T-helper 2 cell treated with Interferon-gamma antibody and Interleukin-4, amounts not matched to agents 5 μg/mL and 100 μg/mL, for 36 hours (primary cell): ENCODE results near the gene DISP3.

ENCODE experiments used
- DNase-seq: peaks from one replicate; pipeline ENCODE4 v3.0.0; 2021; ENCODE audit warnings: low spot score
- H3K27ac Mint-ChIP-seq: one replicate; pipeline ENCODE4 v1.8.0; 2021; ENCODE audit warnings: mild to moderate bottlenecking, mixed read lengths
- H3K27me3 Mint-ChIP-seq: one replicate; pipeline ENCODE4 v1.8.0; 2021; ENCODE audit warnings: low read depth, mixed read lengths
- H3K36me3 Mint-ChIP-seq: one replicate; pipeline ENCODE4 v1.8.0; 2021; ENCODE audit warnings: low read depth, mixed read lengths
- H3K4me1 Mint-ChIP-seq: one replicate; pipeline ENCODE4 v1.8.0; 2021; ENCODE audit warnings: low read depth, mixed read lengths
- H3K4me3 Mint-ChIP-seq: one replicate; pipeline ENCODE4 v1.8.0; 2022; ENCODE audit warnings: mild to moderate bottlenecking, moderate library complexity, mixed read lengths
- H3K9me3 Mint-ChIP-seq: one replicate; pipeline ENCODE4 v1.8.0; 2021; ENCODE audit warnings: mixed read lengths

DISP3 gene

GRCh38 chr1:11562664-11563063, 83.7 kb downstream of the DISP3 start:
- H3K36me3 Mint-ChIP-seq, result no peaks in the 10 kb centered on the region
- H3K9me3 Mint-ChIP-seq, result no peaks in the 10 kb centered on the region
- DNase-seq, result no peak
- peaks cover 15% of the 10 kb centered on the region for H3K27me3 Mint-ChIP-seq
- H3K27ac Mint-ChIP-seq, result no peak overlapping the region
- H3K4me3 Mint-ChIP-seq, result no peak overlapping the region
- no peaks in the 10 kb centered on the region for H3K4me1 Mint-ChIP-seq

- no peaks in the 10 kb centered on the region for H3K4me1 Mint-ChIP-seq
- H3K4me3 Mint-ChIP-seq, result no peak overlapping the region
- no peak for DNase-seq
- H3K36me3 Mint-ChIP-seq, result no peaks in the 10 kb centered on the region
- no peak overlapping the region for H3K27ac Mint-ChIP-seq
- H3K27me3 Mint-ChIP-seq, result peaks cover 11% of the 10 kb centered on the region
- no peaks in the 10 kb centered on the region for H3K9me3 Mint-ChIP-seq
Measured at GRCh38 chr1:11563560-11564069, 84.7 kb downstream of the DISP3 start.

GRCh38 chr1:11564237-11564636, 85.3 kb downstream of the DISP3 start:
- no peaks in the 10 kb centered on the region for H3K4me1 Mint-ChIP-seq
- no peak overlapping the region for H3K27ac Mint-ChIP-seq
- H3K4me3 Mint-ChIP-seq, result no peak overlapping the region
- H3K9me3 Mint-ChIP-seq, result no peaks in the 10 kb centered on the region
- no peak for DNase-seq
- peaks cover 8% of the 10 kb centered on the region for H3K27me3 Mint-ChIP-seq
- no peaks in the 10 kb centered on the region for H3K36me3 Mint-ChIP-seq

GRCh38 chr1:11566042-11566850, 87.3 kb downstream of the DISP3 start:
- H3K27ac Mint-ChIP-seq, result no peak overlapping the region
- DNase-seq, result no peak

GRCh38 chr1:11567244-11568065, 88.5 kb downstream of the DISP3 start:
- Mint-ChIP-seq H3K36me3 (no peaks in the 10 kb centered on the region), H3K4me3 (no peak overlapping the region), H3K9me3 (no peaks in the 10 kb centered on the region), H3K27me3 (peaks cover 7% of the 10 kb centered on the region), H3K27ac (no peak overlapping the region), H3K4me1 (no peaks in the 10 kb centered on the region)
- DNase-seq, result no peak

More at GRCh38 chr1:11566042-11566850, 87.3 kb downstream of the DISP3 start:
- no peaks in the 10 kb centered on the region for H3K9me3 Mint-ChIP-seq
- peaks cover 8% of the 10 kb centered on the region for H3K27me3 Mint-ChIP-seq
- H3K4me3 Mint-ChIP-seq, result no peak overlapping the region
- H3K4me1 Mint-ChIP-seq, result no peaks in the 10 kb centered on the region
- no peaks in the 10 kb centered on the region for H3K36me3 Mint-ChIP-seq

GRCh38 chr1:11568687-11569086, 89.7 kb downstream of the DISP3 start:
- H3K4me3 Mint-ChIP-seq, result no peak overlapping the region
- peaks cover 3% of the 10 kb centered on the region for H3K27me3 Mint-ChIP-seq
- DNase-seq, result no peak
- no peaks in the 10 kb centered on the region for H3K9me3 Mint-ChIP-seq
- no peak overlapping the region for H3K27ac Mint-ChIP-seq
- no peaks in the 10 kb centered on the region for H3K4me1 Mint-ChIP-seq
- no peaks in the 10 kb centered on the region for H3K36me3 Mint-ChIP-seq

- Mint-ChIP-seq H3K4me1 (no peaks in the 10 kb centered on the region), H3K9me3 (no peaks in the 10 kb centered on the region), H3K27me3 (peaks cover 3% of the 10 kb centered on the region), H3K36me3 (no peaks in the 10 kb centered on the region), H3K4me3 (no peak overlapping the region), H3K27ac (no peak overlapping the region)
- DNase-seq, result no peak
Measured at GRCh38 chr1:11569551-11569950, 90.6 kb downstream of the DISP3 start.

- no peak for DNase-seq
- H3K9me3 Mint-ChIP-seq, result no peaks in the 10 kb centered on the region
- H3K27me3 Mint-ChIP-seq, result peaks cover 3% of the 10 kb centered on the region
- no peak overlapping the region for H3K4me3 Mint-ChIP-seq
- no peaks in the 10 kb centered on the region for H3K36me3 Mint-ChIP-seq
- H3K27ac Mint-ChIP-seq, result no peak overlapping the region
- no peaks in the 10 kb centered on the region for H3K4me1 Mint-ChIP-seq
Measured at GRCh38 chr1:11569954-11570353, 91.0 kb downstream of the DISP3 start.

GRCh38 chr1:11570821-11571380, 91.9 kb downstream of the DISP3 start:
- no peaks in the 10 kb centered on the region for H3K36me3 Mint-ChIP-seq
- H3K27ac Mint-ChIP-seq, result no peak overlapping the region
- no peaks in the 10 kb centered on the region for H3K4me1 Mint-ChIP-seq
- H3K4me3 Mint-ChIP-seq, result no peak overlapping the region
- no peaks in the 10 kb centered on the region for H3K9me3 Mint-ChIP-seq
- peaks cover 3% of the 10 kb centered on the region for H3K27me3 Mint-ChIP-seq
- no peak for DNase-seq

GRCh38 chr1:11571906-11572616, 93.1 kb downstream of the DISP3 start:
- Mint-ChIP-seq H3K27me3 (peaks cover 2% of the 10 kb centered on the region), H3K9me3 (no peaks in the 10 kb centered on the region), H3K4me1 (no peaks in the 10 kb centered on the region), H3K27ac (no peak overlapping the region), H3K36me3 (no peaks in the 10 kb centered on the region), H3K4me3 (no peak overlapping the region)
- no peak for DNase-seq

- Mint-ChIP-seq H3K36me3 (no peaks in the 10 kb centered on the region), H3K4me3 (no peak overlapping the region), H3K27me3 (peaks cover 2% of the 10 kb centered on the region), H3K4me1 (no peaks in the 10 kb centered on the region), H3K9me3 (no peaks in the 10 kb centered on the region), H3K27ac (no peak overlapping the region)
- no peak for DNase-seq
Measured at GRCh38 chr1:11573116-11573692, 94.2 kb downstream of the DISP3 start.

- no peak overlapping the region for H3K27ac Mint-ChIP-seq
- H3K4me3 Mint-ChIP-seq, result no peak overlapping the region
- no peaks in the 10 kb centered on the region for H3K9me3 Mint-ChIP-seq
- no peaks in the 10 kb centered on the region for H3K27me3 Mint-ChIP-seq
- no peaks in the 10 kb centered on the region for H3K4me1 Mint-ChIP-seq
- DNase-seq, result no peak
- H3K36me3 Mint-ChIP-seq, result no peaks in the 10 kb centered on the region
Measured at GRCh38 chr1:11575553-11575952, 96.6 kb downstream of the DISP3 start.

GRCh38 chr1:11576109-11576875, 97.3 kb downstream of the DISP3 start:
- no peaks in the 10 kb centered on the region for H3K4me1 Mint-ChIP-seq
- no peaks in the 10 kb centered on the region for H3K27me3 Mint-ChIP-seq
- H3K36me3 Mint-ChIP-seq, result no peaks in the 10 kb centered on the region
- no peak overlapping the region for H3K4me3 Mint-ChIP-seq
- no peak overlapping the region for H3K27ac Mint-ChIP-seq
- no peak for DNase-seq
- H3K9me3 Mint-ChIP-seq, result no peaks in the 10 kb centered on the region
